Measurements from ENCODE around the gene FNDC1. TPM values are rescaled to one million over a fixed set of nuclear protein-coding genes. Genes with fewer than 3 reads are reported as not detected.

FNDC1 gene
- total RNA-seq, 2 donors from 2014 or later: 0.09 to 0.51 TPM

DNA sequence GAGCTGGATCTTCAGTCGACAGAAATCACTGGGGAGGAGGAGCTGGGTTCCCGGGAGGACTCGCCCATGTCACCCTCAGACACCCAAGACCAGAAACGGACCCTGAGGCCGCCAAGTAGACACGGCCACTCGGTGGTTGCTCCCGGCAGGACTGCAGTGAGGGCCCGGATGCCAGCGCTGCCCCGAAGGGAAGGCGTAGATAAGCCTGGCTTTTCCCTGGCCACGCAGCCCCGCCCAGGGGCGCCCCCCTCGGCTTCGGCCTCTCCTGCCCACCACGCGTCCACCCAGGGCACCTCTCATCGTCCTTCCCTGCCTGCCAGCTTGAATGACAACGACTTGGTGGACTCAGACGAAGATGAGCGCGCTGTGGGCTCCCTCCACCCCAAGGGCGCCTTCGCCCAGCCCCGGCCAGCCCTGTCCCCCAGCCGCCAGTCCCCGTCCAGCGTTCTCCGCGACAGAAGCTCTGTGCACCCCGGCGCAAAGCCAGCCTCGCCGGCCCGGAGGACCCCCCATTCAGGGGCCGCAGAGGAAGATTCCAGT, 63.0 kb downstream of the FNDC1 start:
- Histone ChIP-seq H3K36me3 (no peaks in the 10 kb centered on the region), H3K4me1 (replicated peaks) (no peaks in the 10 kb centered on the region), H3K4me3 (no peak overlapping the region), H3K27ac (no peak overlapping the region), H3K9me3 (no peaks in the 10 kb centered on the region), H3K27me3 (replicated peaks; ENCODE audit: insufficient read depth) (peaks cover 7% of the 10 kb centered on the region)
- TF ChIP-seq POLR2AphosphoS5 (IDR thresholded peaks at IDR 0.05) (no peak), POLR2A (IDR thresholded peaks at IDR 0.05) (no peak)
- TF ChIP-seq, protein P1, sequence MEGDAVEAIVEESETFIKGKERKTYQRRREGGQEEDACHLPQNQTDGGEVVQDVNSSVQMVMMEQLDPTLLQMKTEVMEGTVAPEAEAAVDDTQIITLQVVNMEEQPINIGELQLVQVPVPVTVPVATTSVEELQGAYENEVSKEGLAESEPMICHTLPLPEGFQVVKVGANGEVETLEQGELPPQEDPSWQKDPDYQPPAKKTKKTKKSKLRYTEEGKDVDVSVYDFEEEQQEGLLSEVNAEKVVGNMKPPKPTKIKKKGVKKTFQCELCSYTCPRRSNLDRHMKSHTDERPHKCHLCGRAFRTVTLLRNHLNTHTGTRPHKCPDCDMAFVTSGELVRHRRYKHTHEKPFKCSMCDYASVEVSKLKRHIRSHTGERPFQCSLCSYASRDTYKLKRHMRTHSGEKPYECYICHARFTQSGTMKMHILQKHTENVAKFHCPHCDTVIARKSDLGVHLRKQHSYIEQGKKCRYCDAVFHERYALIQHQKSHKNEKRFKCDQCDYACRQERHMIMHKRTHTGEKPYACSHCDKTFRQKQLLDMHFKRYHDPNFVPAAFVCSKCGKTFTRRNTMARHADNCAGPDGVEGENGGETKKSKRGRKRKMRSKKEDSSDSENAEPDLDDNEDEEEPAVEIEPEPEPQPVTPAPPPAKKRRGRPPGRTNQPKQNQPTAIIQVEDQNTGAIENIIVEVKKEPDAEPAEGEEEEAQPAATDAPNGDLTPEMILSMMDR (IDR thresholded peaks at IDR 0.05): no peak
- WGBS: 95% methylated on average over 38 of the region's 38 CpGs
- intact Hi-C loops (cut with DNase I): no loop called here
- no peak for DNase-seq (ENCODE audit: low spot score)

DNA sequence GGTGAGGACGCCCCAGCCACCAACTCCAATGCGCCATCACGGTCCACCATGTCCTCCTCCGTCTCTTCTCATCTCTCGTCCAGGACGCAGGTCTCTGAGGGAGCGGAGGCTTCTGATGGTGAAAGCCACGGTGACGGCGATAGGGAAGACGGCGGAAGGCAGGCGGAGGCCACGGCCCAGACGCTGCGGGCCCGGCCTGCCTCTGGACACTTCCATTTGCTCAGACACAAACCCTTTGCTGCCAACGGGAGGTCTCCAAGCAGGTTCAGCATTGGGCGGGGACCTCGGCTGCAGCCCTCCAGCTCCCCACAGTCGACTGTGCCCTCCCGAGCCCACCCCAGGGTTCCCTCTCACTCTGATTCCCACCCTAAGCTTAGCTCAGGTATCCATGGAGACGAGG, 63.6 kb downstream of the FNDC1 start:
- no peak for DNase-seq (ENCODE audit: low spot score)
- WGBS: 92% methylated on average over 23 of the region's 23 CpGs
- H3K4me1 ChIP-seq (replicated peaks): no peaks in the 10 kb centered on the region

DNA sequence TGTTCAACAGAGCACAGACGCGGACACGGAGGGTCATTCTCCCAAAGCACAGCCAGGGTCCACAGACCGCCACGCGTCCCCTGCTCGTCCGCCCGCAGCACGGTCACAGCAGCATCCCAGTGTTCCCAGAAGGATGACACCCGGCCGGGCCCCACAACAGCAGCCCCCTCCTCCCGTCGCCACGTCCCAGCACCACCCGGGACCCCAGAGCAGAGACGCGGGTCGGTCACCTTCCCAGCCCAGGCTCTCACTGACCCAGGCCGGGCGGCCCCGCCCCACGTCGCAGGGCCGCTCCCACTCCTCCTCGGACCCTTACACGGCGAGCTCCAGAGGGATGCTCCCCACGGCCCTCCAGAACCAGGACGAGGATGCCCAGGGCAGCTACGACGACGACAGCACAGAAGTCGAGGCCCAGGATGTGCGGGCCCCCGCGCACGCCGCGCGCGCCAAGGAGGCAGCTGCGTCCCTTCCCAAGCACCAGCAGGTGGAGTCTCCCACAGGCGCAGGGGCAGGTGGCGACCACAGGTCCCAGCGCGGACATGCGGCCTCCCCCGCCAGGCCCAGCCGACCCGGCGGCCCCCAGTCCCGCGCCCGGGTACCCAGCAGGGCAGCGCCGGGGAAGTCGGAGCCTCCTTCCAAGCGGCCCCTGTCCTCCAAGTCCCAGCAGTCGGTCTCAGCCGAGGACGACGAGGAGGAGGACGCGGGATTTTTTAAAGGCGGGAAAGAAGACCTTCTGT, 64.3 kb downstream of the FNDC1 start:
- H3K4me3 ChIP-seq: peak overlapping the region in 1 of 2 donors; percentile 4
- no peak for DNase-seq (ENCODE audit: low spot score)
- no peaks in the 10 kb centered on the region for H3K4me1 ChIP-seq (replicated peaks)
- no peak overlapping the region for H3K27ac ChIP-seq
- peaks cover 7% of the 10 kb centered on the region for H3K27me3 ChIP-seq (replicated peaks; ENCODE audit: insufficient read depth)
- 19% methylated on average over 54 of the region's 66 CpGs for WGBS
- intact Hi-C loops (cut with DNase I): no loop called here
- TF ChIP-seq, protein P1 (IDR thresholded peaks at IDR 0.05): no peak
- TF ChIP-seq POLR2AphosphoS5 (IDR thresholded peaks at IDR 0.05) (no peak), POLR2A (IDR thresholded peaks at IDR 0.05) (no peak)
- H3K36me3 ChIP-seq: no peaks in the 10 kb centered on the region
- H3K9me3 ChIP-seq: no peaks in the 10 kb centered on the region

More for the DNA sequence above, 63.6 kb downstream of the FNDC1 start:
- Histone ChIP-seq H3K4me3 (no peak overlapping the region), H3K27me3 (replicated peaks; ENCODE audit: insufficient read depth) (peaks cover 7% of the 10 kb centered on the region), H3K36me3 (no peaks in the 10 kb centered on the region), H3K27ac (no peak overlapping the region), H3K9me3 (no peaks in the 10 kb centered on the region)
- intact Hi-C loops (cut with DNase I): no loop called here
- TF ChIP-seq POLR2A (IDR thresholded peaks at IDR 0.05) (no peak), POLR2AphosphoS5 (IDR thresholded peaks at IDR 0.05) (no peak)
- TF ChIP-seq, protein P1 (IDR thresholded peaks at IDR 0.05): no peak

DNA sequence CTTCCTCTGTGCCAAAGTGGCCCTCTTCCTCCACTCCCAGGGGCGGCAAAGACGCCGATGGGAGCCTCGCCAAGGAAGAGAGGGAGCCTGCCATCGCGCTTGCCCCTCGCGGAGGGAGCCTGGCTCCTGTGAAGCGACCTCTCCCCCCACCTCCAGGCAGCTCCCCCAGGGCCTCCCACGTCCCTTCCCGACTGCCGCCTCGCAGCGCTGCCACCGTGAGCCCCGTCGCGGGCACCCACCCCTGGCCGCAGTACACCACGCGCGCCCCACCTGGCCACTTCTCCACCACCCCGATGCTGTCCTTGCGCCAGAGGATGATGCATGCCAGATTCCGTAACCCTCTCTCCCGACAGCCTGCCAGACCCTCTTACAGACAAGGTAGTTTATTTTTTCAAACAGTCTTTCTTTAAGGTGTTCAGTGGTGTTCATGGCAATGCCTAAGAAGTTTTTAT, 64.9 kb downstream of the FNDC1 start:
- TF ChIP-seq, protein P1 (IDR thresholded peaks at IDR 0.05): no peak
- TF ChIP-seq POLR2A (IDR thresholded peaks at IDR 0.05) (no peak), POLR2AphosphoS5 (IDR thresholded peaks at IDR 0.05) (no peak)
- peak overlapping the region in 1 of 2 donors; percentile 4 for H3K4me3 ChIP-seq
- H3K27me3 ChIP-seq (replicated peaks; ENCODE audit: insufficient read depth): peaks cover 7% of the 10 kb centered on the region
- H3K27ac ChIP-seq: no peak overlapping the region
- intact Hi-C loops (cut with DNase I): no loop called here
- 7% methylated on average over 26 of the region's 26 CpGs for WGBS
- no peak for DNase-seq (ENCODE audit: low spot score)
- H3K9me3 ChIP-seq: no peaks in the 10 kb centered on the region
- no peaks in the 10 kb centered on the region for H3K36me3 ChIP-seq
- H3K4me1 ChIP-seq (replicated peaks): no peaks in the 10 kb centered on the region
